MCF 10A (cell line): ENCODE results near the gene NMT2. TPM values are rescaled to one million over a fixed set of nuclear protein-coding genes. Genes with fewer than 3 reads are reported as not detected.

Experiments used
- BruUV-seq: library from RNA; stranded (reverse); fragments of 400-500 nt; replicated peaks from 2 replicates; lab custom pipeline; 2021; lab: Mats Ljungman, UMichigan
- CTCF ChIA-PET: fragments of 300-600 bp; sonication (Branson Sonifier 250); formaldehyde crosslinking; extraction: SDS; loops from one replicate; lab custom pipeline; 2021; ENCODE audit warnings: antibody characterized with exemption, inconsistent platforms; lab: Yijun Ruan, JAX
- POLR2A ChIA-PET: fragments of 300-600, 350-650 bp; sonication (Branson Sonifier 250); formaldehyde crosslinking; extraction: SDS; loops from one replicate; lab custom pipeline; 2020; ENCODE audit warnings: antibody characterized with exemption, inconsistent platforms; lab: Yijun Ruan, JAX
- DNase-seq: peaks from one replicate; pipeline ENCODE4 v3.0.0-alpha.2; 2018; ENCODE audit not compliant: unreplicated experiment
- H3K27ac Mint-ChIP-seq: one replicate; pipeline ENCODE4 v1.8.0; 2022; ENCODE audit warnings: mild to moderate bottlenecking, low read depth, mixed read lengths; ENCODE audit not compliant: unreplicated experiment
- H3K27me3 Mint-ChIP-seq: one replicate; pipeline ENCODE4 v1.8.0; 2022; ENCODE audit warnings: mixed read lengths; ENCODE audit not compliant: insufficient read depth, unreplicated experiment
- H3K36me3 Mint-ChIP-seq: one replicate; pipeline ENCODE4 v1.8.0; 2022; ENCODE audit warnings: mild to moderate bottlenecking, moderate library complexity, mixed read lengths; ENCODE audit not compliant: insufficient read depth, unreplicated experiment
- H3K4me1 Mint-ChIP-seq: one replicate; pipeline ENCODE4 v1.8.0; 2022; ENCODE audit warnings: mixed read lengths; ENCODE audit not compliant: insufficient read depth, unreplicated experiment
- H3K4me3 Mint-ChIP-seq: one replicate; pipeline ENCODE4 v1.8.0; 2022; ENCODE audit warnings: mild to moderate bottlenecking, moderate library complexity, mixed read lengths; ENCODE audit not compliant: unreplicated experiment
- H3K9me3 Mint-ChIP-seq: one replicate; pipeline ENCODE4 v1.8.0; 2022; ENCODE audit warnings: mixed read lengths; ENCODE audit not compliant: unreplicated experiment
- CTCF ChIP-seq: fragments of 200-600 bp; IDR thresholded peaks from one replicate; pipeline ENCODE4 v1.8.0; 2022; ENCODE audit warnings: antibody characterized with exemption, mild to moderate bottlenecking; ENCODE audit not compliant: unreplicated experiment
- intact Hi-C: fragments of 100-400 bp; cut with micrococcal nuclease; formaldehyde crosslinking; loops from 2 replicates; pipeline ENCODE4 v1.14.1; 2022
- total RNA-seq: library from RNA; stranded (reverse); gene quantifications from 2 replicates; pipeline ENCODE4 v1.2.3, GENCODE V29; 2022

The NMT2 gene
- total RNA-seq, 1 experiment from 2014 or later, result 9.6 TPM

GRCh38 chr10:15197911-15198310, 29.4 kb upstream of the NMT2 start:
- POLR2A ChIA-PET, result no interaction called here
- TF ChIP-seq CTCF, result no peak
- no TSS peak for BruUV-seq
- intact Hi-C loops, result no loop called here
- Mint-ChIP-seq H3K9me3 (no peaks in the 10 kb centered on the region), H3K4me3 (no peak overlapping the region), H3K4me1 (peaks cover 8% of the 10 kb centered on the region), H3K27ac (no peak overlapping the region), H3K27me3 (no peaks in the 10 kb centered on the region), H3K36me3 (no peaks in the 10 kb centered on the region)
- CTCF ChIA-PET, result interaction anchor here (0.6 kb wide), 2 partner anchors 13 to 43 kb away, joined by 3 to 4 read pairs; no protein-coding TSS in a partner anchor
- DNase-seq, result no peak

DNA sequence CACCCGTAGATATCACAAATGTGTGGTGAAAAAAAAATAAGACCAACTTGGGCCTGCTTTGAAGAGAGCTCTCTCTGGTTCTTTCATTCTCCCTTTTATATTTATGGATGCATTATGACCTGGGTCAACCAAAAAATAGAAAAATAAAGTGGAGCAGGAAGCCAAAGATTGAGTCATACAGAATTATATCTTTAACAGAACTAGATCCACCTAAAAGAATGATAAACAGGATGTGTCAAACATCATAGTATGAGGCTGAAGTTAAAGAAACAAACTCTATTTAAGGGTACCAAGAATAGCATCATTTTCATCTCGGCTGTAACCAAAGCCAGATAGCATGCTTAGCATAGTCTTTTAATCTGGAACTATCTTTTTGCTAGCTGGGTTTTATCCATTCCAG, 28.8 kb upstream of the NMT2 start:
- DNase-seq, result no peak
- BruUV-seq, result no TSS peak
- TF ChIP-seq CTCF, result no peak
- no peaks in the 10 kb centered on the region for H3K36me3 Mint-ChIP-seq
- intact Hi-C loops, result no loop called here
- peaks cover 8% of the 10 kb centered on the region for H3K4me1 Mint-ChIP-seq
- no peaks in the 10 kb centered on the region for H3K27me3 Mint-ChIP-seq
- no peak overlapping the region for H3K4me3 Mint-ChIP-seq
- ChIA-PET POLR2A (interaction anchor here (0.7 kb wide), 1 partner anchor 25 kb away, joined by 4 read pairs; no protein-coding TSS in a partner anchor), CTCF (interaction anchor here (0.6 to 0.7 kb wide), 2 partner anchors 44 to 264 kb away, joined by 3 read pairs; no protein-coding TSS in a partner anchor)
- H3K27ac Mint-ChIP-seq, result no peak overlapping the region
- H3K9me3 Mint-ChIP-seq, result no peaks in the 10 kb centered on the region

- Mint-ChIP-seq H3K4me1 (peaks cover 1% of the 10 kb centered on the region), H3K9me3 (no peaks in the 10 kb centered on the region), H3K27me3 (no peaks in the 10 kb centered on the region), H3K36me3 (no peaks in the 10 kb centered on the region), H3K4me3 (no peak overlapping the region), H3K27ac (no peak overlapping the region)
- POLR2A ChIA-PET, result no interaction called here
- CTCF ChIA-PET, result interaction anchor here (0.6 to 0.7 kb wide), 2 partner anchors 88 to 1370 kb away, joined by 3 to 5 read pairs; no protein-coding TSS in a partner anchor
- DNase-seq, result no peak
- intact Hi-C loops, result no loop called here
- BruUV-seq, result no TSS peak
- TF ChIP-seq CTCF, result no peak
These were observed 27.7 kb upstream of the NMT2 start for GRCh38 chr10:15196021-15196834.

DNA sequence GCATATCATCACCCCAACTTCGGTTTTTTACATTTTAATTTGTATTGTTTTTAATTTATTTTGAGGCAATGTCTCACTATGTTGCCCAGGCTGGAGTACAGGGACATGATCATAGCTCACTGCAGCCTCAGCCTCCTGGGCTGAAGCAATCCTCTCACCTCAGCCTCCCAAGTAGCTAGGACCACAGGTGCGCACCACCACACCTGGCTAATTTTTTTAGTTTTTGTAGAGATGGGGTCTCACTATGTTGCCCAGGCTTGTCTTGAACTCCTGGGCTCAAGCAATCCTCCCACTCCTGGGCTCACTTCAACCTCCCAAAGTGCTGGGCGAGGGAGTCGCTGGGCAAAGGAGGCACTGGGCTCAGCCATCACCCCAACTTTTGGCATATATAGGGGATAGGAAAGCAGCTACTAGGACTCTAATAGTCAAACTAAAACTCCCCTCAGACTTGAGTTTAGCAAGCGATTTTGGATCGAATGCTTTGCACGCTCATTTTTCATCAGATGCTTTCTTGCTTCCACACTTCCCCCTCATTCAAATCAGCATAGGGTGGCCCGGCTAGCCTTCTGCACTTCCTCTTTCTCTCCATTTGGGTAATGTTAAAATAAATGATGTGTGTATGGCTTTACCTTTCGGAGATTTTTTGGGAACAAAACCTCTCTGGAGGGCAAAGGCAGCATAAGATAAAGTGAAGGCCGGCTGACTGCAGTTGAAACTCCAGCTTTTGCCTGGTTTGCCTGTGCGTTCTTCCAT, 20.8 kb upstream of the NMT2 start:
- Mint-ChIP-seq H3K4me3 (no peak overlapping the region), H3K9me3 (peaks cover 13% of the 10 kb centered on the region), H3K27me3 (no peaks in the 10 kb centered on the region), H3K27ac (no peak overlapping the region), H3K4me1 (no peaks in the 10 kb centered on the region), H3K36me3 (peaks cover 7% of the 10 kb centered on the region)
- ChIA-PET POLR2A (interaction anchor here (0.7 kb wide), 1 partner anchor 598 kb away, joined by 4 read pairs; no protein-coding TSS in a partner anchor), CTCF (interaction anchor here (0.6 kb wide), 1 partner anchor 76 kb away, joined by 3 read pairs; no protein-coding TSS in a partner anchor)
- TF ChIP-seq CTCF, result no peak
- DNase-seq, result no peak
- BruUV-seq, result no TSS peak
- intact Hi-C loops, result no loop called here
